ENCODE measurements around the gene CCDC112. TPM values are rescaled to one million over a fixed set of nuclear protein-coding genes. Genes with fewer than 3 reads are reported as not detected.

CCDC112 gene
- total and polyA plus RNA-seq, 2 of the 4 experiments (the other 2 are of a cell fraction): 2.0 to 2.3 TPM

- no peak for TF ChIP-seq CEBPB (IDR thresholded peaks at IDR 0.05; ENCODE audit: low read depth, low read length)
Observed at GRCh38 chr5:115271295-115272050, 25.0 kb downstream of the CCDC112 start (continued).

- Histone ChIP-seq H3K27me3 (ENCODE audit: control insufficient read depth, insufficient read depth, low read length) (no peaks in the 10 kb centered on the region), H3K56ac (ENCODE audit: extremely low read depth, insufficient read depth, low read length) (no peak overlapping the region), H2BK5ac (ENCODE audit: low read depth, low read length, poor library complexity, severe bottlenecking) (peak overlapping the region; percentile 11), H4K91ac (ENCODE audit: insufficient read depth, low read depth, low read length) (no peak overlapping the region), H2AK5ac (ENCODE audit: low read depth, low read length) (no peak overlapping the region), H3K18ac (ENCODE audit: low read depth, low read length) (no peak overlapping the region; the same call in 1 of the 2 replicates), H3K4me3 (ENCODE audit: insufficient read depth, low read depth, low read length) (no peak overlapping the region), H3K36me3 (ENCODE audit: control insufficient read depth, insufficient read depth, low read length) (peaks cover 3% of the 10 kb centered on the region; the same call in 1 of the 2 replicates), H3K14ac (replicated peaks; ENCODE audit: low read depth, low read length) (no peak overlapping the region), H2BK20ac (ENCODE audit: low read depth, low read length) (no peak overlapping the region), H3K9me1 (ENCODE audit: insufficient read depth, low read length) (peaks cover 2% of the 10 kb centered on the region; the same call in 1 of the 2 replicates), H3K79me1 (ENCODE audit: low read depth in 1 of 2, low read length in 2 of 2) (no peaks in the 10 kb centered on the region; a peak in 1 of 4 replicates), H3K9ac (ENCODE audit: low read depth, low read length) (no peak overlapping the region), H3K4ac (ENCODE audit: low read depth, low read length) (no peak overlapping the region), H2AK9ac (replicated peaks; ENCODE audit: low read depth, low read length, poor library complexity) (no peak overlapping the region), H3K23ac (ENCODE audit: low read depth, low read length) (no peak overlapping the region), H3K9me3 (ENCODE audit: control insufficient read depth, insufficient read depth, low read length) (no peaks in the 10 kb centered on the region), H4K8ac (ENCODE audit: low read depth in 2 of 2, low read length in 2 of 2) (no peak overlapping the region), H4K5ac (ENCODE audit: low read depth, low read length) (no peak overlapping the region), H2BK120ac (ENCODE audit: low read depth, low read length) (no peak overlapping the region), H4K20me1 (ENCODE audit: insufficient read depth, low read length) (no peaks in the 10 kb centered on the region), H2AFZ (replicated peaks; ENCODE audit: low read length, poor library complexity) (no peak overlapping the region), H3K4me1 (ENCODE audit: control insufficient read depth, insufficient read depth, low read length) (peaks cover 5% of the 10 kb centered on the region), H2BK15ac (ENCODE audit: low read depth, low read length) (no peak overlapping the region), H3K27ac (ENCODE audit: insufficient read depth, low read length) (no peak overlapping the region), H3K4me2 (ENCODE audit: low read depth, low read length) (peak overlapping the region; percentile 72; the same call in 1 of the 2 replicates)
- intact Hi-C loops (cut with micrococcal nuclease): no loop called here
- TF ChIP-seq CTCF (conservative IDR thresholded peaks at IDR 0.05; ENCODE audit: low read depth, low read length) (no peak), MXI1 (IDR thresholded peaks at IDR 0.05; ENCODE audit: borderline replicate concordance, low read depth, low read length) (no peak), FOS (IDR thresholded peaks at IDR 0.05; ENCODE audit: low read depth, low read length) (0 out of 2 replicates have a peak, but pooled peaks have one; percentile 23), CHD1 (IDR thresholded peaks at IDR 0.05; ENCODE audit: low read depth, low read length) (no peak)
- DNase-seq (peak; percentile 83), ATAC-seq (ENCODE audit: low read depth) (peak; percentile 88)
- no TSS peak for BruUV-seq (replicated peaks)
- in situ Hi-C loops (cut with MboI; ENCODE audit: low sequenced_read_pairs): no loop called here
- dilution Hi-C loops (cut with HindIII; ENCODE audit: low sequenced_read_pairs, unreplicated experiment): no loop called here
- ChIA-PET POLR2A (ENCODE audit: unreplicated experiment) (no interaction called here), CTCF (no interaction called here)
Observed at GRCh38 chr5:115267617-115268016, 28.8 kb downstream of the CCDC112 start.

All from IMR-90 (cell line).